ENCODE data around the gene ARHGAP32. TPM values are rescaled to one million over a fixed set of nuclear protein-coding genes. Genes with fewer than 3 reads are reported as not detected.

Gene ARHGAP32
- polyA plus RNA-seq (2014; cell fraction: cytosol; rRNA removed) = 3.4 and 3.6 TPM in 2 replicates
- 4.0 and 7.6 TPM in 2 replicates for polyA plus RNA-seq (2014; cell fraction: nucleus; rRNA removed)

- no peak for DNase-seq (ENCODE audit: low spot score)
Observed at GRCh38 chr11:129192150-129192549, at the start of gene ARHGAP32. Gene ARHGAP32 (minus strand): TSS chr11:129192325. CDS start chr11:129192198, 127 bp downstream.

- DNase-seq (ENCODE audit: low spot score) = no peak
Observed at GRCh38 chr11:129239207-129239606, 47.1 kb upstream of the ARHGAP32 start.

GRCh38 chr11:129237880-129238638 lies 45.9 kb upstream of the ARHGAP32 start:
- DNase-seq (ENCODE audit: low spot score) = no peak

GRCh38 chr11:129237456-129237855 lies 45.3 kb upstream of the ARHGAP32 start:
- no peak for DNase-seq (ENCODE audit: low spot score)

GRCh38 chr11:129236850-129237249 lies 44.7 kb upstream of the ARHGAP32 start:
- DNase-seq (ENCODE audit: low spot score) = no peak

- DNase-seq (ENCODE audit: low spot score) = no peak
Observed at GRCh38 chr11:129234978-129235377, 42.9 kb upstream of the ARHGAP32 start.

GRCh38 chr11:129230006-129230405 lies 37.9 kb upstream of the ARHGAP32 start:
- no peak for DNase-seq (ENCODE audit: low spot score)

GRCh38 chr11:129226207-129226798 lies 34.2 kb upstream of the ARHGAP32 start:
- DNase-seq (ENCODE audit: low spot score) = no peak

- DNase-seq (ENCODE audit: low spot score) = no peak
Observed at GRCh38 chr11:129225190-129225589, 33.1 kb upstream of the ARHGAP32 start.

- DNase-seq (ENCODE audit: low spot score) = no peak
Observed at GRCh38 chr11:129224538-129224937, 32.4 kb upstream of the ARHGAP32 start.

GRCh38 chr11:129223701-129224149 lies 31.6 kb upstream of the ARHGAP32 start:
- peak; percentile 21 for DNase-seq (ENCODE audit: low spot score)

- no peak for DNase-seq (ENCODE audit: low spot score)
Observed at GRCh38 chr11:129223260-129223659, 31.1 kb upstream of the ARHGAP32 start.

GRCh38 chr11:129222158-129222557 lies 30.0 kb upstream of the ARHGAP32 start:
- DNase-seq (ENCODE audit: low spot score) = no peak

GRCh38 chr11:129215506-129216245 lies 23.6 kb upstream of the ARHGAP32 start:
- no peak for DNase-seq (ENCODE audit: low spot score)

GRCh38 chr11:129214710-129215295 lies 22.7 kb upstream of the ARHGAP32 start:
- DNase-seq (ENCODE audit: low spot score) = no peak

GRCh38 chr11:129213261-129213660 lies 21.1 kb upstream of the ARHGAP32 start:
- DNase-seq (ENCODE audit: low spot score) = no peak

GRCh38 chr11:129211397-129211796 lies 19.3 kb upstream of the ARHGAP32 start:
- DNase-seq (ENCODE audit: low spot score) = no peak

- no peak for DNase-seq (ENCODE audit: low spot score)
Observed at GRCh38 chr11:129210831-129211181, 18.7 kb upstream of the ARHGAP32 start.

GRCh38 chr11:129209891-129210830 lies 18.0 kb upstream of the ARHGAP32 start:
- no peak for DNase-seq (ENCODE audit: low spot score)

GRCh38 chr11:129208863-129209262 lies 16.7 kb upstream of the ARHGAP32 start:
- DNase-seq (ENCODE audit: low spot score) = no peak
